HepG2 (cell line): ENCODE results near the gene TULP4. TPM values are rescaled to one million over a fixed set of nuclear protein-coding genes. Genes with fewer than 3 reads are reported as not detected.
"Not testable (repeated sequence)": the region's sequence is repeated elsewhere in the genome, so short reads cannot be mapped to it uniquely, and the experiment has no call there.

ENCODE experiments used
- ATF2 ChIP-seq: sonication (generic); formaldehyde crosslinking; IDR thresholded peaks from 2 replicates; pipeline ENCODE4 v1.4.0; 2020; ENCODE audit warnings: missing genetic modification reagents
- ATF7 ChIP-seq, 2 experiments: fragments of 450-650 bp in 1 of 2; sonication (generic) in 1 of 2; formaldehyde crosslinking in 1 of 2; IDR thresholded peaks; 2 replicates each; pipeline versions ENCODE4 v1.4.0 to v1.6.1; 2016 to 2020; ENCODE audit warnings: antibody characterized with exemption in 1 of 2, mild to moderate bottlenecking in 1 of 2, missing genetic modification reagents in 1 of 2
- CREB1 ChIP-seq, 2 experiments: fragments of 450-650 bp in 1 of 2; IDR thresholded peaks; 2 replicates each; pipeline ENCODE4 v1.6.1; 2016 to 2017; ENCODE audit warnings: control low read depth in 1 of 2, mild to moderate bottlenecking in 1 of 2, missing compliant biosample characterization in 1 of 2, missing genetic modification characterization in 1 of 2
- GATAD2A ChIP-seq: IDR thresholded peaks from 2 replicates; pipeline ENCODE4 v1.6.1; 2016
- NCOR1 ChIP-seq: fragments of 200-600 bp; sonication (generic); IDR thresholded peaks from 2 replicates; pipeline ENCODE4 v1.7.0; 2017; ENCODE audit warnings: antibody characterized with exemption, low read length, borderline replicate concordance
- POGZ ChIP-seq: sonication (generic); formaldehyde crosslinking; IDR thresholded peaks from 2 replicates; pipeline ENCODE4 v1.4.0; 2020; ENCODE audit warnings: mild to moderate bottlenecking, missing genetic modification reagents
- SAP130 ChIP-seq: IDR thresholded peaks from 2 replicates; pipeline ENCODE4 v1.6.1; 2016; ENCODE audit warnings: low read depth
- SIX4 ChIP-seq: sonication (generic); formaldehyde crosslinking; IDR thresholded peaks from 2 replicates; pipeline ENCODE4 v1.4.0; 2020; ENCODE audit warnings: missing genetic modification reagents
- SNAPC5 ChIP-seq: sonication (generic); formaldehyde crosslinking; IDR thresholded peaks from 2 replicates; pipeline ENCODE4 v1.8.1; 2023; ENCODE audit warnings: mild to moderate bottlenecking, missing genetic modification reagents, borderline replicate concordance
- TARDBP ChIP-seq: sonication (generic); formaldehyde crosslinking; IDR thresholded peaks from 2 replicates; pipeline ENCODE4 v1.8.0; 2022; ENCODE audit warnings: mild to moderate bottlenecking, missing genetic modification reagents
- ZBTB33 ChIP-seq: sonication (generic); formaldehyde crosslinking; IDR thresholded peaks from 2 replicates; pipeline ENCODE4 v1.4.0; 2020; ENCODE audit warnings: missing genetic modification reagents
- ZBTB7A ChIP-seq: sonication (generic); formaldehyde crosslinking; IDR thresholded peaks from 2 replicates; pipeline ENCODE4 v1.8.0; 2022; ENCODE audit warnings: mild to moderate bottlenecking, missing genetic modification reagents
- ZMYM2 ChIP-seq: sonication (generic); formaldehyde crosslinking; IDR thresholded peaks from 2 replicates; pipeline ENCODE4 v1.8.0; 2022; ENCODE audit warnings: mild to moderate bottlenecking, missing genetic modification reagents
- ZNF281 ChIP-seq: sonication (generic); formaldehyde crosslinking; IDR thresholded peaks from 2 replicates; pipeline ENCODE4 v1.4.0; 2020; ENCODE audit warnings: missing genetic modification reagents, borderline replicate concordance
- ZNF331 ChIP-seq: sonication (generic); formaldehyde crosslinking; IDR thresholded peaks from 2 replicates; pipeline ENCODE4 v1.4.0; 2020; ENCODE audit warnings: missing genetic modification reagents
- ZNF460 ChIP-seq: sonication (generic); formaldehyde crosslinking; IDR thresholded peaks from 2 replicates; pipeline ENCODE4 v1.5.1; 2020; ENCODE audit warnings: missing genetic modification reagents, mild to moderate bottlenecking, borderline replicate concordance
- ZNF503 ChIP-seq: sonication (generic); formaldehyde crosslinking; IDR thresholded peaks from 2 replicates; pipeline ENCODE4 v1.4.0; 2020; ENCODE audit warnings: missing genetic modification reagents
- ZNF740 ChIP-seq: sonication (generic); formaldehyde crosslinking; IDR thresholded peaks from 2 replicates; pipeline ENCODE4 v1.4.0; 2020; ENCODE audit warnings: missing genetic modification reagents
- polyA plus RNA-seq, 8 experiments: library from polyadenylated mRNA; depleted of rRNA in 3 of 8; stranded (reverse) in 7 of 8; unstranded in 1 of 8; fragments of >200 nt; fragmentation: Illumina TruSeq in 4 of 8; extraction: Trizol in 4 of 8; gene quantifications; 2 replicates each; pipeline versions ENCODE4 v1.2.1 to v1.2.3, GENCODE V29; 2011 to 2016; ENCODE audit warnings: low read depth in 4 of 8, missing spikeins in 1 of 8, mixed read lengths in 1 of 8; ENCODE audit not compliant: insufficient read depth in 1 of 8
- total RNA-seq, 5 experiments: library from RNA; depleted of rRNA; stranded (reverse); fragments of >200 nt; fragmentation: Illumina TruSeq; extraction: Trizol; gene quantifications; 2 replicates each; pipeline ENCODE4 v1.2.3, GENCODE V29; 2016; ENCODE audit warnings: low read depth in 1 of 5

TULP4 gene
- total and polyA plus RNA-seq, 2 of the 13 experiments (the other 11 are each of a cell fraction or from before 2014, with no cell fraction given) = 21.1 to 122 TPM

GRCh38 chr6:158295976-158296853 is 16.1 kb upstream of the TULP4 start (continued):
- TF ChIP-seq ZNF331 (CRISPR knock-in tag) (peak; percentile 38; the same call in 1 of the 2 replicates), SNAPC5 (0 out of 2 replicates have a peak, but pooled peaks have one; percentile 53), ATF2 (CRISPR knock-in tag) (peak; percentile 33; the same call in 1 of the 2 replicates), ZNF503 (CRISPR knock-in tag) (peak; percentile 58), SIX4 (CRISPR knock-in tag) (peak; percentile 20; the same call in 1 of the 2 replicates), CREB1 (CRISPR knock-in tag; IDR thresholded peaks at IDR 0.05) (peak; percentile 27; the same call in 1 of the 2 replicates), ZNF460 (CRISPR knock-in tag) (peak; percentile 13; the same call in 1 of the 2 replicates), ZMYM2 (CRISPR knock-in tag) (peak; percentile 80; the same call in 1 of the 2 replicates), ZBTB7A (peak; percentile 24; the same call in 1 of the 2 replicates), ZBTB33 (peak; percentile 26), SAP130 (CRISPR knock-in tag) (peak; percentile 37; the same call in 1 of the 2 replicates), TARDBP (CRISPR knock-in tag) (0 out of 2 replicates have a peak, but pooled peaks have one; percentile 19), NCOR1 (peak; percentile 84; the same call in 1 of the 2 replicates), ATF7 (IDR thresholded peaks at IDR 0.05) (peak; percentile 16; the same call in 1 of the 2 replicates), ZNF281 (CRISPR knock-in tag) (peak; percentile 78; the same call in 1 of the 2 replicates), POGZ (peak; percentile 83), GATAD2A (CRISPR knock-in tag) (peak; percentile 83), ZNF740 (0 out of 2 replicates have a peak, but pooled peaks have one; percentile 26)
- not testable (repeated sequence) for TF ChIP-seq CREB1 (IDR thresholded peaks at IDR 0.05); ATF7 (CRISPR knock-in tag; IDR thresholded peaks at IDR 0.05)
